GM19328 (cell line): ENCODE measurements around the gene LRP4.
A peak's percentile ranks its signal among the peaks of the same experiment; 100 is the strongest.

Experiments used
- ATAC-seq: cut with Tn5 transposase; IDR thresholded peaks from one replicate; pipeline ENCODE4 v1.9.1; 2021; ENCODE audit warnings: mild to moderate bottlenecking, moderate library complexity; ENCODE audit not compliant: unreplicated experiment

LRP4 gene

DNA sequence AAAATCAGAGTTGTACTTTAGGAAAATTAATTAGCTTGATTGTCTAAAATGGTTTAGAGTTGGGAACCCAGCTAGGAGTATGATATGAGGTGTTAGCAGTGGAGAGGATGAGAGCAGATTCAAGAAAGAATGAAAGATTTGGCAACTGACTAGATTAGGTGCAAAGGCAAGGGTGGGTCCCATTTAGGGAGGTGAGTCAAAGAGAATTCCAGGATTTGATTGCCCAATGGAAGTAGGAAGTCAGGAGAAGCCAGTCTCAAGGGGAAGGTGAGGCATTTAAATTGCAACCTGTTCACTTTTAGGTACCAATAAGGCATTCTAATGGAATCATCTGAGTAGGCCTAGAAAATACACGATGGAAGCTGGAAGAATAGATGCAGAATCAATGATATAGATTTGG is 68.7 kb downstream of the LRP4 start:
- ATAC-seq: no peak

DNA sequence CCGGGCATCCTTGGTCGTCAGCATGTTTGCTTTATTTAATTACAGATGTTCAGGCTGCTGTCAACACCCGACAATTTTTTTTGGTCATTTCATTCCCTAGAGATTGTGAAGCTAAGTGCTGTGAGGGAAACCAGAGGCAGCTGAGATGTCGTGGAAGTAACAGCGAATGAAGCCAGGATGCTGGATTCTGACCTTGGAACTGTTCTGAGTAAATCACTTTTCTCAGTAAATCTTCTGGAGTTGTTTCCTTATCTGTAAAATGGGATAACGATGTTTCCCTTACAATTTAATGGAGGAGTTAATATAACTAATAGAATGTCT is 71.9 kb downstream of the LRP4 start:
- peak; percentile 4 for ATAC-seq

GRCh38 chr11:46845740-46846509 is 72.4 kb downstream of the LRP4 start, which contains the start of gene CKAP5:
Gene CKAP5 (minus strand): TSS chr11:46846280. CDS start chr11:46821231, 25,049 bp downstream.
- peak; percentile 88 for ATAC-seq

DNA sequence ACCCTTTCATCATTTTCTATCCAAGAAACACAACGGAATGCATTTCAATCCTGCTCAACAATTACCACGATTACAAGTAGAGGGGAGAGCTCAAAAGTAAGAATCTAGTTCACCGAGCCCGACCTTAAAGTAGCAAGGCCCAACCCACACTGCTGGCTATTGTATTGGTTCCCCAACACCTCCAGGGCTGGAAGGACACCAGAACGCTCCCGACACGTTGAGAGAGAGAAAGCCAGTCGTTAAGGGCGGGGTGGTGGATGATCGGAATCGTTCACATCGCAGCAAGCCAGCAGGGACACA is 73.0 kb downstream of the LRP4 start:
- ATAC-seq: no peak

DNA sequence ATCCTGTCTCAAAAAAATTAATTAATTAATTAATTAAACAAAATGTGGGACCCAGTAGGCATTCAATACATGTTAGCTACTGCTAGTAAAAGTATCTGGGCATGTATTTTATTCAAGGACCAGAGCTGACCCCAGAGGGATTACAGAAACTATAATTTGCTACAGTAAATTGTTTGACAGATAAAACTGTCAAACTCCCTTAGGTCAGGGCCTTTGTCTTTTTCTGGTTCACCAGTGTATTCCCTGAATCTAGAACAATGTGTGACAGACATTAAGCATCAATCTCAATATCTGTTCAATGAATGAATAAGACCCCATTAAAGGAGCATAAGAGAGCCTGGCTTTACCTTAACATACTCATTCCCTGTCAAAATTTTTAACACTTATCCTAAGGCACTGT is 78.2 kb downstream of the LRP4 start:
- no peak for ATAC-seq

DNA sequence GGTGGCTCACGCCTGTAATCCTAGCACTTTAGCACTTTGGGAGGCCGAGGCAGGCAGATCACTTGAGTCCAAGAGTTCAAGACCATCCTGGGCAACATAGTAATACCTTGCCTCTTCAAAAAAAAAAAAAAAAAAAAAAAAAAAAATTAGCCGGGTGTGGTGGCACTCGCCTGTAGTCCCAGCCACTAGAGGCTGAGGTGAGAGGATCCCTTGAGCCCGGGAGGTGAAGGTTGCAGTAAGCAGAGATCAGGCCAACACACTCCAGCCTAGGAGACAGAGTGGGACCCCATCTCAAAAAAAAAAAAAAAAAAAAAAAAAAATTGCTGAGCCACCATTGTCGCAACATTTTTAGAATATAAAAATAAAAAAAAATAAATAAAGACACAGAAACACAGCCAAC is 79.8 kb downstream of the LRP4 start:
- ATAC-seq: no peak

DNA sequence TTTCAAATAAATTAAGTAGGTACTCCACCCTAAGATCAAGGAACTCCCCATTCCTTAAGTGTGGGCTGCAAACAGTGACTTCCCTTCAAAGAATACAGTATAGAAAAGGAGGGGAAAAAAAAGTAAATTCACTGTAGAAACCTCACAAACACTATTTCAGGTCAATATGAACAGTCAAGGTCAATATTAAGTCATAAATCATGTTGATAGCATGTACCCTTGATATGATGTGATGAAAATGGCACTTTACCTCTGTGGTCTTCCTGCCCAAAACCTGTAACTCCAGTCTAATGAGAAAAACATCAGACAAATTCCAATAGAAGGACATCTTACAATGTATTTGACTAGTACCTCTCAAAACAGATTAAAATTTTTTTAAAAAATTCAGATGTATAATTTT is 80.5 kb downstream of the LRP4 start:
- ATAC-seq: no peak

GRCh38 chr11:46836870-46837269 is 81.5 kb downstream of the LRP4 start:
- no peak for ATAC-seq

DNA sequence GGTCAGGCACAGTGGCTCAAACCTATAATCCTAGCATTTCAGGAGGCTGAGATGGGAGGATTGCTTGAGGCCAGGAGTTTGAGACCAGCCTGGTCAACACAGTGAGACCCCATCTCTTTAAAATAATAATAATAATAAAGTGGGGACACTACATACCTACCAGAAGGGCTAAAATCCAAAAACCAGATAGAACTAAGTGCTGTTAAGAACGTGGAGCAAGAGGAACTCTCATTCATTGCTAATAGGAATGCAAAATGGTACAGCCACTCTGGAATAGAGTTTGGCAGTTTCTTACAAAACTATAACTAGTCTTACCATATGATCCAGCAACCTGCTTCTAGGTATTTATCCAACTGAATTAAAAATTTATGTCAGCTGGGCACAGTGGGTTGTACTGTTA is 81.9 kb downstream of the LRP4 start:
- no peak for ATAC-seq

DNA sequence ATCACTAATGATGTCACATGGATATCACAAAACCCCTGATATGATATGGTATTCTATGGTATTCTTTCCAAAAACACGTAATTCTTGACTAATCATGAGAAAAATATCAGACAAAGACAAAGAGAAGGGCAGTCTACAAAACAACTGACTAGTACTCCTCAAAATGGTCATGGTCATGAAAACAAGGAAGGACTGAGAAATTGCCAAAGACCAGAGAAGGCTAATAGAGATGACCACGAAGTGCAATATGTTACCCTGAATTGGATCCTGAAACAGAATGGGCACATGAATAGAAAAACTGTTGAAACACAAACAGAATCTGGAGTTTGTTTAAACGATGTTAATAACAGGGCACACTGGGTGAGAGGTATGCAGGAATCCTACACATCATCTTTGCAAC is 82.5 kb downstream of the LRP4 start:
- no peak for ATAC-seq

- no peak for ATAC-seq
Observed at GRCh38 chr11:46834821-46835220, 83.5 kb downstream of the LRP4 start.

- no peak for ATAC-seq
Observed at GRCh38 chr11:46832511-46833214, 85.7 kb downstream of the LRP4 start.

- ATAC-seq: no peak
Observed at GRCh38 chr11:46827995-46828394, 90.4 kb downstream of the LRP4 start.

DNA sequence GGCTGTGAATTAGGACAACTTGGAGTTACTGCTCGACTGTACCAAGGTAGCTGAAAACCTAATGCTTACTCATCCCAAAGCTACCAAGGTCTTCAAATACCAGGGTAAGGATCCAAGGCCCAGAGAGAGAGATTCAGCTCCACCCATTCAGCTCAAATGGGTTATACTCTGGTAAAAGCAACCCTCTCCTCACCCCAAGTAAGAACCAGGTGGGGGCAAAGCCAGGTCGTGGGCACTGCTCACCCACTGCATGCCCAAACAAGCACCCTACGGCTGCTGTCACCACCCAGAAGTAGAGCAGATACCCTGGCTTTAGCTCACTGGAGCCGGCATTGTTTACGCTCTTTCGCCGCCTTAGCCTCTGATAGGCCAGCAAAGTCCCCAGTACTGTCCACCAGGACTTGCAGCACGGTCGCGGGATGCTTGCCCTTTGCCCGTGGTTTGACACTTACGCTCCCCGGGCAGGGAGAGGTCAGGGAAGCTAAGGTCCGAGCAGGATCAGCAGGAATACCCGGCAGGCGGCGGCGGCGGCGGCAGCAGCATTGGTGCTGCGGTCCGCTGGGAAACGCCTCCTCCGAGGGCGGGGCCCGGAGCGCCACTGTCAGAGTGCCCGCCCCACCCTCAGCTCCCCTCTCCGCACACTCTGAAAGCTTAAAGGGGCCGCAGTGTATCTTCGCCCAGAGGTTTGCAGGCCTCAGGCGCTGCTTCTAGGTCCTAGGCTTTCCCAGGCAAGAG is 91.9 kb downstream of the LRP4 start:
- peak; percentile 98 for ATAC-seq

- no peak for ATAC-seq
Observed at GRCh38 chr11:46808799-46809431, 109.4 kb downstream of the LRP4 start.
